ENCODE results near the gene PKN1.

- TF ChIP-seq, protein P1, sequence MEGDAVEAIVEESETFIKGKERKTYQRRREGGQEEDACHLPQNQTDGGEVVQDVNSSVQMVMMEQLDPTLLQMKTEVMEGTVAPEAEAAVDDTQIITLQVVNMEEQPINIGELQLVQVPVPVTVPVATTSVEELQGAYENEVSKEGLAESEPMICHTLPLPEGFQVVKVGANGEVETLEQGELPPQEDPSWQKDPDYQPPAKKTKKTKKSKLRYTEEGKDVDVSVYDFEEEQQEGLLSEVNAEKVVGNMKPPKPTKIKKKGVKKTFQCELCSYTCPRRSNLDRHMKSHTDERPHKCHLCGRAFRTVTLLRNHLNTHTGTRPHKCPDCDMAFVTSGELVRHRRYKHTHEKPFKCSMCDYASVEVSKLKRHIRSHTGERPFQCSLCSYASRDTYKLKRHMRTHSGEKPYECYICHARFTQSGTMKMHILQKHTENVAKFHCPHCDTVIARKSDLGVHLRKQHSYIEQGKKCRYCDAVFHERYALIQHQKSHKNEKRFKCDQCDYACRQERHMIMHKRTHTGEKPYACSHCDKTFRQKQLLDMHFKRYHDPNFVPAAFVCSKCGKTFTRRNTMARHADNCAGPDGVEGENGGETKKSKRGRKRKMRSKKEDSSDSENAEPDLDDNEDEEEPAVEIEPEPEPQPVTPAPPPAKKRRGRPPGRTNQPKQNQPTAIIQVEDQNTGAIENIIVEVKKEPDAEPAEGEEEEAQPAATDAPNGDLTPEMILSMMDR (conservative IDR thresholded peaks at IDR 0.05 in 1 of 2, IDR thresholded peaks at IDR 0.05 in 1 of 2; ENCODE audit: extremely low read depth in 1 of 2, insufficient read depth in 1 of 2, low read depth in 1 of 2, low read length in 2 of 2), result no peak
- TF ChIP-seq EZH2 (IDR thresholded peaks at IDR 0.05; ENCODE audit: borderline replicate concordance, low read length), result no peak
These were observed 37.3 kb upstream of the PKN1 start for GRCh38 chr19:14395710-14396336.
